Keratinocyte (primary cell): ENCODE data around the gene PPP2R1A. TPM values are rescaled to one million over a fixed set of nuclear protein-coding genes. Genes with fewer than 3 reads are reported as not detected.

Experiments used
- DNase-seq: peaks from one replicate; pipeline ENCODE4 v3.0.0-alpha.2; 2011; ENCODE audit warnings: low read depth, missing footprints, low spot score
- FAIRE-seq: peaks from 2 replicates; lab custom pipeline; 2011; peaks lifted over from hg19 to GRCh38; lab: Jason Lieb, UNC
- H2AFZ ChIP-seq: 2 replicates; pipeline ENCODE4 v1.6.0; 2012; ENCODE audit warnings: low read length, control low read depth, inconsistent platforms; ENCODE audit not compliant: control insufficient read depth
- H3K27ac ChIP-seq: 2 replicates; pipeline ENCODE4 v1.5.1; 2011; ENCODE audit warnings: low read length; ENCODE audit not compliant: control insufficient read depth, insufficient read depth
- H3K27me3 ChIP-seq: 3 replicates; pipeline ENCODE4 v1.6.0; 2011; ENCODE audit warnings: low read length; ENCODE audit not compliant: control insufficient read depth, insufficient read depth; ENCODE audit errors: extremely low read depth
- H3K36me3 ChIP-seq, 2 experiments: 2 replicates in 1 of 2; 3 replicates in 1 of 2; pipeline ENCODE4 v1.5.1; 2011; ENCODE audit warnings: low read length in 2 of 2, mild to moderate bottlenecking in 1 of 2; ENCODE audit not compliant: control insufficient read depth in 2 of 2, insufficient read depth in 2 of 2; ENCODE audit errors: extremely low read depth in 1 of 2
- H3K4me1 ChIP-seq: 3 replicates; pipeline ENCODE4 v1.5.1; 2011; ENCODE audit warnings: low read length; ENCODE audit not compliant: control insufficient read depth, insufficient read depth; ENCODE audit errors: extremely low read depth
- H3K4me2 ChIP-seq: 3 replicates; pipeline ENCODE4 v1.6.0; 2011; ENCODE audit warnings: low read depth, low read length; ENCODE audit not compliant: control insufficient read depth, insufficient read depth; ENCODE audit errors: extremely low read depth
- H3K4me3 ChIP-seq, 3 experiments: fragments of 200-600 bp in 1 of 3; sonication (generic) in 1 of 3; 2 replicates in 2 of 3; 3 replicates in 1 of 3; pipeline ENCODE4 v1.5.1; 2011 to 2016; ENCODE audit warnings: low read length in 3 of 3, mild to moderate bottlenecking in 3 of 3, control low read depth in 2 of 3, inconsistent platforms in 1 of 3, low read depth in 1 of 3, mixed read lengths in 1 of 3, mixed run types in 1 of 3, moderate library complexity in 1 of 3; ENCODE audit not compliant: control insufficient read depth in 2 of 3, insufficient read depth in 2 of 3; ENCODE audit errors: extremely low read depth in 1 of 3
- H3K79me2 ChIP-seq: 2 replicates; pipeline ENCODE4 v1.6.0; 2012; ENCODE audit warnings: low read length; ENCODE audit not compliant: control insufficient read depth, insufficient read depth
- H3K9ac ChIP-seq: 3 replicates; pipeline ENCODE4 v1.6.0; 2011; ENCODE audit warnings: low read length; ENCODE audit not compliant: control insufficient read depth, insufficient read depth; ENCODE audit errors: extremely low read depth
- H3K9me1 ChIP-seq: 3 replicates; pipeline ENCODE4 v1.6.0; 2011; ENCODE audit warnings: low read length; ENCODE audit not compliant: control insufficient read depth, insufficient read depth; ENCODE audit errors: extremely low read depth
- H3K9me3 ChIP-seq: 2 replicates; pipeline ENCODE4 v1.5.1; 2012; ENCODE audit warnings: low read depth, low read length; ENCODE audit not compliant: control insufficient read depth
- H4K20me1 ChIP-seq: 3 replicates; pipeline ENCODE4 v1.6.0; 2011; ENCODE audit warnings: low read length; ENCODE audit not compliant: control insufficient read depth, insufficient read depth; ENCODE audit errors: extremely low read depth
- EZH2 ChIP-seq: IDR thresholded peaks from one replicate; pipeline ENCODE4 v1.6.1; 2012; ENCODE audit warnings: inconsistent platforms, mild to moderate bottlenecking, low read length, moderate library complexity
- dilution Hi-C: fragments of 300-500 bp; cut with MboI; formaldehyde crosslinking; loops from one replicate; pipeline ENCODE4 v1.7.0; 2020; ENCODE audit warnings: low sequenced_read_pairs; ENCODE audit not compliant: extremely low pct_ligation_motif_present
- polyA plus RNA-seq, 5 experiments: library from polyadenylated mRNA; depleted of rRNA in 3 of 5; stranded (reverse) in 3 of 5; stranded (forward) in 1 of 5; unstranded in 1 of 5; fragments of >200 nt; gene quantifications; 1 replicate in 1 of 5; 2 replicates in 3 of 5; 3 replicates in 1 of 5; pipeline versions ENCODE4 v1.2.1 to v1.2.3, GENCODE V29; 2011 to 2012; ENCODE audit warnings: missing spikeins in 2 of 5, low read depth in 1 of 5, low replicate concordance in 1 of 5
- TF ChIP-seq, protein P1 (sequence below), 3 experiments: IDR thresholded peaks in 1 of 3; conservative IDR thresholded peaks in 1 of 3; optimal IDR thresholded peaks in 1 of 3; 2 replicates in 2 of 3; 3 replicates in 1 of 3; pipeline versions ENCODE3 to v1.5.1; 2011; ENCODE audit warnings: low read length in 3 of 3, mild to moderate bottlenecking in 3 of 3, moderate library complexity in 2 of 3, control low read depth in 1 of 3, inconsistent platforms in 1 of 3; ENCODE audit not compliant: insufficient read depth in 2 of 3; ENCODE audit errors: extremely low read depth in 1 of 3

PPP2R1A gene
- polyA plus RNA-seq, 1 donor (not counting 4 experiments of a cell fraction or from before 2014, with no cell fraction given): 130 TPM

DNA sequence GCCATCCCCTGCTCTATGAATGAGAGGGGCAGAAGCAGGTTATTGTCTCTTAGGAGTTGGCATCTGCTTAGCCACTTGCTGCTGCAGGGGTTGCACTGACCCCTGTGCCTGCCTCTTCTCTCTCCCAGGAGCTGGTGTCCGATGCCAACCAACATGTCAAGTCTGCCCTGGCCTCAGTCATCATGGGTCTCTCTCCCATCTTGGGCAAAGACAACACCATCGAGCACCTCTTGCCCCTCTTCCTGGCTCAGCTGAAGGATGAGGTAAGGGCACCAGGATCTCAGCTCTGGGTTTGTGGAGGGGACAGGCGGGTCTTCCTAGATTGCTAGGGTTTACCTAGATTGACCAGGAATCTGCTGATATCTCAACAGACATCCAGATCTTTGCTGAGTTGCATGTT lies 26.5 kb downstream of the PPP2R1A start:
- DNase-seq: no peak
- H2AFZ ChIP-seq: no peak overlapping the region
- H3K79me2 ChIP-seq: peaks cover 1% of the 10 kb centered on the region
- H3K36me3 ChIP-seq: peaks cover 60 to 65% of the 10 kb centered on the region in 2 experiments
- H4K20me1 ChIP-seq: no peaks in the 10 kb centered on the region
- H3K9ac ChIP-seq: no peak overlapping the region
- no peak overlapping the region for H3K4me3 ChIP-seq
- H3K4me2 ChIP-seq: no peak overlapping the region
- H3K27ac ChIP-seq: no peak overlapping the region
- FAIRE-seq: no peak
- TF ChIP-seq, protein P1, sequence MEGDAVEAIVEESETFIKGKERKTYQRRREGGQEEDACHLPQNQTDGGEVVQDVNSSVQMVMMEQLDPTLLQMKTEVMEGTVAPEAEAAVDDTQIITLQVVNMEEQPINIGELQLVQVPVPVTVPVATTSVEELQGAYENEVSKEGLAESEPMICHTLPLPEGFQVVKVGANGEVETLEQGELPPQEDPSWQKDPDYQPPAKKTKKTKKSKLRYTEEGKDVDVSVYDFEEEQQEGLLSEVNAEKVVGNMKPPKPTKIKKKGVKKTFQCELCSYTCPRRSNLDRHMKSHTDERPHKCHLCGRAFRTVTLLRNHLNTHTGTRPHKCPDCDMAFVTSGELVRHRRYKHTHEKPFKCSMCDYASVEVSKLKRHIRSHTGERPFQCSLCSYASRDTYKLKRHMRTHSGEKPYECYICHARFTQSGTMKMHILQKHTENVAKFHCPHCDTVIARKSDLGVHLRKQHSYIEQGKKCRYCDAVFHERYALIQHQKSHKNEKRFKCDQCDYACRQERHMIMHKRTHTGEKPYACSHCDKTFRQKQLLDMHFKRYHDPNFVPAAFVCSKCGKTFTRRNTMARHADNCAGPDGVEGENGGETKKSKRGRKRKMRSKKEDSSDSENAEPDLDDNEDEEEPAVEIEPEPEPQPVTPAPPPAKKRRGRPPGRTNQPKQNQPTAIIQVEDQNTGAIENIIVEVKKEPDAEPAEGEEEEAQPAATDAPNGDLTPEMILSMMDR (optimal IDR thresholded peaks at IDR 0.05 in 1 of 3, IDR thresholded peaks at IDR 0.05 in 1 of 3, conservative IDR thresholded peaks at IDR 0.05 in 1 of 3; ENCODE audit: extremely low read depth in 1 of 3, insufficient read depth in 2 of 3, low read length in 3 of 3): no peak
- TF ChIP-seq EZH2: no peak
- no peaks in the 10 kb centered on the region for H3K4me1 ChIP-seq
- dilution Hi-C loops: no loop called here
- no peaks in the 10 kb centered on the region for H3K9me3 ChIP-seq
- H3K9me1 ChIP-seq: peaks cover 3% of the 10 kb centered on the region
- H3K27me3 ChIP-seq: no peaks in the 10 kb centered on the region

DNA sequence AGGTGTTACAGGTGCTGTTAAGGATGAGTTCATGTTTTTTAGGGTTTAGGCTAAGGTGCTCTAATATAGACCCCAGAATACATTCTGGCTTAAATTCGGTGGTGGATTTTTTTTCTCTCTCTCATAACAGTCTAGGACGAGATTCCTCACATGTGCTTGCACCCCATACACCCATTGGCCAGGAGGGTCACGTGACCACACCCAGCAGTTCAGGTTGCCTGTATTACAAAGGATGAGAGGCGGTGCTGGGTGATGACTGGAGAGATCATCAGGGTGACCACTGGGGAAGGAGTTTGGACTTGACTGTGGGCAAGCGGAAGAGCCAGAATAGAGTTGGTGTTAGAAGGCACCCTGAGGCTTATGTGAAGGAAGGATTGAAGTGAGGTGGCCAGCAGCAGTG lies 27.7 kb downstream of the PPP2R1A start:
- DNase-seq: no peak
- H3K9me3 ChIP-seq: no peaks in the 10 kb centered on the region
- FAIRE-seq: no peak

More for the DNA sequence above, 27.7 kb downstream of the PPP2R1A start:
- no peaks in the 10 kb centered on the region for H3K79me2 ChIP-seq
- no peak overlapping the region for H2AFZ ChIP-seq
- H3K27me3 ChIP-seq: no peaks in the 10 kb centered on the region
- H3K4me3 ChIP-seq: no peak overlapping the region
- no peak for TF ChIP-seq EZH2
- TF ChIP-seq, protein P1 (optimal IDR thresholded peaks at IDR 0.05 in 1 of 3, IDR thresholded peaks at IDR 0.05 in 1 of 3, conservative IDR thresholded peaks at IDR 0.05 in 1 of 3; ENCODE audit: extremely low read depth in 1 of 3, insufficient read depth in 2 of 3, low read length in 3 of 3): no peak
- peaks cover 59 to 62% of the 10 kb centered on the region in 2 experiments for H3K36me3 ChIP-seq
- no peak overlapping the region for H3K9ac ChIP-seq
- peaks cover 3% of the 10 kb centered on the region for H3K9me1 ChIP-seq
- H4K20me1 ChIP-seq: no peaks in the 10 kb centered on the region
- dilution Hi-C loops: no loop called here
- H3K27ac ChIP-seq: no peak overlapping the region
- H3K4me1 ChIP-seq: no peaks in the 10 kb centered on the region
- no peak overlapping the region for H3K4me2 ChIP-seq
